AG04450 (cell line): Measurements from ENCODE around the gene OR5B17. TPM values are rescaled to one million over a fixed set of nuclear protein-coding genes. Genes with fewer than 3 reads are reported as not detected.
"Not testable (repeated sequence)": the region's sequence is repeated elsewhere in the genome, so short reads cannot be mapped to it uniquely, and the experiment has no call there.

Source experiments
- CTCF ChIA-PET: fragments of 300-600, 350-600 bp; formaldehyde crosslinking; extraction: SDS; loops from one replicate; lab custom pipeline; 2022; ENCODE audit warnings: antibody characterized with exemption, inconsistent platforms; lab: Charles Lee
- POLR2A ChIA-PET: fragments of 350-600 bp; formaldehyde crosslinking; extraction: SDS; loops from one replicate; lab custom pipeline; 2021; ENCODE audit warnings: antibody characterized with exemption, inconsistent platforms; lab: Yijun Ruan, JAX
- DNase-seq: peaks from one replicate; pipeline ENCODE4 v3.0.0-alpha.2; 2011; ENCODE audit warnings: low read depth, low spot score
- H3K27ac ChIP-seq: one replicate; pipeline ENCODE4 v1.5.1; 2012; ENCODE audit warnings: low read depth, low read length, control low read depth
- H3K27me3 ChIP-seq: one replicate; pipeline ENCODE4 v1.6.0; 2012; ENCODE audit warnings: low read length; ENCODE audit not compliant: control insufficient read depth, insufficient read depth
- H3K4me3 ChIP-seq: 2 replicates; pipeline ENCODE4 v1.5.1; 2011; ENCODE audit warnings: mild to moderate bottlenecking, low read depth, low read length, control low read depth
- H3K9me3 ChIP-seq: 2 replicates; pipeline ENCODE4 v1.5.1; 2012; ENCODE audit warnings: low read length; ENCODE audit not compliant: control insufficient read depth, insufficient read depth
- CTCF ChIP-seq: IDR thresholded peaks from 2 replicates; pipeline ENCODE4 v1.5.1; 2011; ENCODE audit warnings: low read depth, low read length, control low read depth, inconsistent platforms
- polyA minus RNA-seq: library from RNA; depleted of rRNA, polyadenylated mRNA; stranded (reverse); fragments of >200 nt; gene quantifications from 2 replicates; pipeline ENCODE4 v1.2.3, GENCODE V29; 2011; rRNA and poly(A)+ RNA removed
- polyA plus RNA-seq: library from polyadenylated mRNA; depleted of rRNA; stranded (reverse); fragments of >200 nt; gene quantifications from 2 replicates; pipeline ENCODE4 v1.2.3, GENCODE V29; 2011; rRNA removed

The OR5B17 gene
- polyA plus RNA-seq (not detected in 2 replicates), polyA minus RNA-seq (not detected in 2 replicates)

- Histone ChIP-seq H3K27ac (no peak within 1 kb of the TSS), H3K27me3 (no peaks in the 10 kb centered on the region), H3K9me3 (no peaks in the 10 kb centered on the region), H3K4me3 (no peak within 1 kb of the TSS)
- POLR2A ChIA-PET, result no interaction called here
- CTCF ChIA-PET, result no interaction called here
- TF ChIP-seq CTCF, result no peak
- no peak for DNase-seq
Observed at GRCh38 chr11:58358969-58359368, at the start of gene OR5B17. Gene OR5B17, minus strand, starts transcription at chr11:58359069. Its CDS starts 0 bp downstream, at chr11:58359069.

DNA sequence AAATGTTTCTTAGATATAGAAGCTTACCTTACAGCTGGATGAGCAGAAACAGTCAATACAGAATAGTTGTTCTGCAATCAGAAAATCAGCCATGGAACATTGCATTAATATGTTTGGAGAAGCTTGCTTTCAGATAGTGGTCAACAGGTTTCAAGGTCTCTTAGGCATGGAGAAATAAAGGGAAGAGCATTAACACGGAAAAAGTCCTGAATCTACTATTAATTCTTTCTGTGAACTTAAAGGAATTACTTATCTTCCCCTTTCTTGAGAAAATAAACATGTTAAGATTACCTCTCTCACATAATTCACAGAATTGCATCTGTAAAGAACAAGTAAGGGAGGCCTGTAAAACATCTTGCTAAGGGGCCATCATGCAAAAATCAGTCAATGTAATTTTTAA, 47.9 kb upstream of the OR5B17 start, which contains the start of gene OR5B3:
OR5B3 (minus strand) TSS at position 101 of the 400 bp plus-strand sequence. CDS start 3,465 bp downstream, outside the sequence.
- POLR2A ChIA-PET, result no interaction called here
- no peak for DNase-seq
- Histone ChIP-seq H3K4me3 (no peak within 1 kb of the TSS), H3K27me3 (no peaks in the 10 kb centered on the region), H3K9me3 (peaks cover 3% of the 10 kb centered on the region), H3K27ac (no peak within 1 kb of the TSS)
- no peak for TF ChIP-seq CTCF
- CTCF ChIA-PET, result interaction anchor here (0.9 kb wide), 1 partner anchor 107 kb away, joined by 3 read pairs; no protein-coding TSS in a partner anchor

DNA sequence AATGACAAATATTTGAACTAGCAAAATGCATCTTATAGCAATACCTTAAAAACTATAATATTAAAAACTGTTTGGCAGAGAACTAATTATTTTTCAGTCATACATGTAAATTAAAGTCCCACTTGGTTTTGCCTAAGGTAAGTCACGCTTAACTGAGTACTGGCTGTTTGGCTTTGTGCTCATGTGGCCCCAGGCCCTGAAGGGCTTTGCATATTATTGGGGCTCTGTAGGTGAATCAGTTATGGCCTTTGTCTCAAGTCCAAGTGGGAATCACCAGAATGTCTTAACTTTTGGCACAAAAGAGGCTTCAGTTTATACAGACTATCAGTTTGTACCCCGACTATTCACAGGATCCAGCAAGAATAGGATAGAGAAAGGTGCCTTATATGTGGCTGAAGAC, 40.8 kb upstream of the OR5B17 start:
- H3K9me3 ChIP-seq, H3K27me3 ChIP-seq, CTCF ChIA-PET, H3K4me3 ChIP-seq, DNase-seq, POLR2A ChIA-PET, H3K27ac ChIP-seq: not testable (repeated sequence)

- Histone ChIP-seq H3K9me3 (peaks cover 11% of the 10 kb centered on the region), H3K27ac (peak overlapping the region; percentile 62), H3K4me3 (no peak overlapping the region), H3K27me3 (no peaks in the 10 kb centered on the region)
- no peak for DNase-seq
- no peak for TF ChIP-seq CTCF
- ChIA-PET POLR2A (no interaction called here), CTCF (no interaction called here)
Observed at GRCh38 chr11:58395581-58395980, 36.7 kb upstream of the OR5B17 start.

DNA sequence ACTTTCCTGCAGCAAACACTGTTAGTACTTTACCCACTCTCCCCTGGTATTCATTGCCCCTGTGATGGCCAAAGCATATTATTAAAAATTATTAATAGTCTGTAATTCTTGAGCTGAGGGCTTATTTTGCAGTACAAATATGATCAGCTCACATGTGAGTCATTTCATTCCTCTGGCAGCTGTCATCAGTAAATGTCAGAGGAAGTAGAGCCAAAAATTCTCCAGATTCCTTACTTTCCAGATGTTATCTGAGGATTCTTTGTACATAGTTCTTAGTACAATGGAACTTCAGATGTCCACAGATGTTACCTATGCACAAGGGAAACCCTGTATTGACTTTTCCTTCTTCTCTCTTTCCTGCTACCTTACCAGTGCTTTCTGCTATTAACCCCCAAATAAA, 35.3 kb upstream of the OR5B17 start:
- POLR2A ChIA-PET, result interaction anchor here (0.9 to 1.2 kb wide), 2 partner anchors 76 to 365 kb away, joined by 4 to 5 read pairs; no protein-coding TSS in a partner anchor
- peak overlapping the region; percentile 40 for H3K27ac ChIP-seq

More for the DNA sequence above, 35.3 kb upstream of the OR5B17 start:
- CTCF ChIA-PET, result no interaction called here
- Histone ChIP-seq H3K27me3 (no peaks in the 10 kb centered on the region), H3K9me3 (peaks cover 14% of the 10 kb centered on the region), H3K4me3 (no peak overlapping the region)
- no peak for TF ChIP-seq CTCF
- peak; percentile 53 for DNase-seq
